ENCODE results near the gene SPDYA. TPM values are rescaled to one million over a fixed set of nuclear protein-coding genes. Genes with fewer than 3 reads are reported as not detected.

SPDYA gene
- total and polyA plus RNA-seq, 2 of the 13 experiments (the other 11 are each of a cell fraction or from before 2014, with no cell fraction given) = 0.32 to 0.75 TPM

DNA sequence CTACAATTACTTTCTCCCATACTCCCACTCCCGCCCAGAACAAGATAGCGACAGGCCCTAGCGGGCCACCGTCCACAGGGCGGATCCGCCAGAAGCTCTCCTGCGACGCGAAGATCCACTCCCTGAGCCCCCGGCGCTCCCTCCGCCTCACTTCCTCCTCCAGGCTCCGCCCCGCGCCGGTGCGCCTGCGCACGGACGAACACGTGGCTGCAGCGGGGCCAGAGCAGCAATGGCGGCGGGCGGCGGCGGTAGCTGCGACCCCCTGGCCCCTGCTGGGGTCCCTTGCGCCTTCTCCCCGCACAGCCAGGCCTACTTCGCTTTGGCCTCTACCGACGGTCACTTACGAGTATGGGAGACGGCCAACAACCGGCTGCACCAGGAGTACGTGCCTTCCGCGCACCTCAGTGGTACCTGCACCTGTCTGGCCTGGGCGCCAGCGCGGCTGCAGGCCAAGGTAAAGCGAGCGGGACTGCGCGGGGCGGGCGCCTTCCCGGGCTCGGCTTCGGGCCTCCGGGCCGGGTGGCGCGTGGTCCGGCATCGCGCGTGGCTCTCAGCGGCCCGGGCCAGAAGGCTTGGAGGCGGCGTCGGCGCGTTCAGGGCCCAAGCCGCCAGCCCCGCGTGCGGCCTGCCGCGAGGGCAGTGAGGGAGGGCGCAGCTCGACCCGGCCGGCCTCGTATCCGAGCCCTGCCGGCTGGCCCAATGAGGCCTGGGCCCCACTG lies 84.0 kb downstream of the SPDYA start, which contains the start of gene WDR43 (continued):
- no peak for TF ChIP-seq ZNF775 (CRISPR knock-in tag; IDR thresholded peaks at IDR 0.05; ENCODE audit: borderline replicate concordance)
- no peak; the same call in 1 of the 2 replicates for TF ChIP-seq HOXD1 (CRISPR knock-in tag; IDR thresholded peaks at IDR 0.05)
- peak; percentile 97 for TF ChIP-seq SP4 (CRISPR knock-in tag; IDR thresholded peaks at IDR 0.05)
- TF ChIP-seq SALL2 (CRISPR knock-in tag; IDR thresholded peaks at IDR 0.05) = peak; percentile 74; the same call in 1 of the 2 replicates
- peak; percentile 90 for TF ChIP-seq ZZZ3 (CRISPR knock-in tag; IDR thresholded peaks at IDR 0.05; ENCODE audit: borderline replicate concordance)
- no peak for TF ChIP-seq ZNF432 (CRISPR knock-in tag; IDR thresholded peaks at IDR 0.05; ENCODE audit: borderline replicate concordance)
- TF ChIP-seq ZNF326 (CRISPR knock-in tag; IDR thresholded peaks at IDR 0.05; ENCODE audit: borderline replicate concordance) = no peak
- TF ChIP-seq, protein P1, sequence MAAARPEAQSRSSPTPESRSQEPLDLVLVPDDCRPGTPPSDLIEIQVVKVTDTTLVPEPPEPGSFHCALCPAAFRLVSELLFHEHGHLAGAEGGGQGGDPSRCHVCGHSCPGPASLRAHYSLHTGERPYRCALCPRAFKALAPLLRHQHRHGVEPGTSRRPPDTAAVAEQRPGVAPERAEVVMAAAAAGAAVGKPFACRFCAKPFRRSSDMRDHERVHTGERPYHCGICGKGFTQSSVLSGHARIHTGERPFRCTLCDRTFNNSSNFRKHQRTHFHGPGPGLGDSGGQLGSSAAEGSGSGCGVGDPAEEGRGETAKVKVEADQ (CRISPR knock-in tag; IDR thresholded peaks at IDR 0.05; ENCODE audit: borderline replicate concordance) = peak; percentile 61; the same call in 1 of the 2 replicates
- TF ChIP-seq ZFP36L2 (CRISPR knock-in tag; IDR thresholded peaks at IDR 0.05) = 0 out of 2 replicates have a peak, but pooled peaks have one; percentile 80
- TF ChIP-seq, protein P2, sequence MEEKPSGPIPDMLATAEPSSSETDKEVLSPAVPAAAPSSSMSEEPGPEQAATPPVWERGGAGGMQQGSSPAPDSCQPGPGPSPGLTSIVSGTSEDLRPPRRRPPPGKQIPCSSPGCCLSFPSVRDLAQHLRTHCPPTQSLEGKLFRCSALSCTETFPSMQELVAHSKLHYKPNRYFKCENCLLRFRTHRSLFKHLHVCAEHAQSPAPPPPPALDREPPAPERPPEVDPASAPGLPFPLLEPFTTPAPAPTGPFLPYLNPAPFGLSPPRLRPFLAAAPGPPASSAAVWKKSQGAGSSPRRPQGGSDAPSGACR (CRISPR knock-in tag; IDR thresholded peaks at IDR 0.05) = peak; percentile 70
- TF ChIP-seq HOXA3 (CRISPR knock-in tag; IDR thresholded peaks at IDR 0.05) = peak; percentile 76
- TF ChIP-seq DMTF1 (CRISPR knock-in tag; IDR thresholded peaks at IDR 0.05) = no peak
- 0 out of 2 replicates have a peak, but pooled peaks have one; percentile 50 for TF ChIP-seq ZSCAN22 (CRISPR knock-in tag; IDR thresholded peaks at IDR 0.05)
- TF ChIP-seq NR2F2 (IDR thresholded peaks at IDR 0.05; ENCODE audit: borderline replicate concordance, low read depth) = peak; percentile 34; the same call in 1 of the 2 replicates
- no peak for TF ChIP-seq STAG1 (CRISPR knock-in tag; IDR thresholded peaks at IDR 0.05)
- no peak; the same call in 1 of the 2 replicates for TF ChIP-seq ZNF230 (CRISPR knock-in tag; IDR thresholded peaks at IDR 0.05)
- peak; percentile 92 for TF ChIP-seq ZNF790 (CRISPR knock-in tag; IDR thresholded peaks at IDR 0.05; ENCODE audit: borderline replicate concordance)
- peak; percentile 68; the same call in 1 of the 2 replicates for TF ChIP-seq SMYD3 (CRISPR knock-in tag; IDR thresholded peaks at IDR 0.05)
- peak; percentile 83; the same call in 1 of the 2 replicates for TF ChIP-seq ZNF546 (CRISPR knock-in tag; conservative IDR thresholded peaks at IDR 0.05)
- TF ChIP-seq HNF1A (IDR thresholded peaks at IDR 0.05; ENCODE audit: low read depth) = no peak
- TF ChIP-seq HNF1A (CRISPR knock-in tag; IDR thresholded peaks at IDR 0.05; ENCODE audit: borderline replicate concordance) = peak; percentile 78; the same call in 1 of the 2 replicates
- TF ChIP-seq ZNF3 (CRISPR knock-in tag; IDR thresholded peaks at IDR 0.05) = 0 out of 2 replicates have a peak, but pooled peaks have one; percentile 41

All from HepG2 (cell line).